IMR-90 (cell line): ENCODE results near the gene ANKRD13A.

Source experiments
- CTCF ChIP-seq: conservative IDR thresholded peaks from 2 replicates; pipeline ENCODE4 v1.5.1; 2012; ENCODE audit warnings: mild to moderate bottlenecking, low read depth, low read length, improper control_type of control experiment
- POLR2A ChIP-seq: IDR thresholded peaks from 2 replicates; pipeline ENCODE4 v1.6.1; 2012; ENCODE audit warnings: mild to moderate bottlenecking, low read depth, low read length

GRCh38 chr12:109988903-109989302, 10.3 kb upstream of the ANKRD13A start:
- TF ChIP-seq CTCF = no peak
- no peak for TF ChIP-seq POLR2A
